HG03196 (cell line): Measurements from ENCODE around the gene GLDN.

Source experiments
- ATAC-seq: cut with Tn5 transposase; IDR thresholded peaks from one replicate; pipeline ENCODE4 v1.9.1; 2021; ENCODE audit not compliant: unreplicated experiment

The GLDN gene

DNA sequence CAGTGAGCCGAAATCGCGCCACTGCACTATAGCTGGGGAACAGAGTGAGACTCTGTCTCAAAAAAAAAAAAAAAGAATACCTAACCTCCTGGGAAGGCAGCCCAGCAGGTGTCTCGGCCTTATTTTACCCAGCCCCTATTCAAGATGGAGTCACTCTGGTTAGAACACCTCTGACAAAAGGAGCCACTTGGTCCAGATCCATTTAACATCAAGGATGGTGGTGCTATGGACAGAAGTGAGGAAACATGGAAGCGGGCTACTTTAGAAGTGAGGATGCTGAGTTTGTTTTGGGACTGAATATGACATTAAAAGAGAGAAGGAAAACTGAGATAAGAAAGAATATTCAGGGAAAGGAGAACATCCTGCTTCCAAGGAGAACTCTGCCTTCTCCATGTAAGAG lies 14.7 kb downstream of the GLDN start:
- ATAC-seq: no peak

DNA sequence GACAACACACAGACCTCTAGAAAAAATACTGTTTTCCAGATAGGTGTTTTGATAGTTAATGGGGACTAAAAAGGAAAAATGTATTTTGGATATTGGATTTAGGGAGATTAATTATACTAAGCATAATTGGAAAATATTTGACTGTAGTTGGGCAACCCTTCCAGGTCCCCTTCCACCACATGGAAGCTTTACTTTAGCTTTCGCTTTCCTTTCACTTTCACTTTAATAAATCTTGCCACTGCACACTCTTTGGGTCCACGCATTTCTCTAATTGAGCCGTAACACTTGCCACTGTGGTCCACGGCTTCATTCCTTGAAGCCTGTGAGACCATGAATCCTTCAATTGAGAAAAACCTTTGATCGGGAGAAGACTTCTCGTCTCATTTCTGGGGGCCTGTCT lies 15.5 kb downstream of the GLDN start:
- ATAC-seq: no peak

DNA sequence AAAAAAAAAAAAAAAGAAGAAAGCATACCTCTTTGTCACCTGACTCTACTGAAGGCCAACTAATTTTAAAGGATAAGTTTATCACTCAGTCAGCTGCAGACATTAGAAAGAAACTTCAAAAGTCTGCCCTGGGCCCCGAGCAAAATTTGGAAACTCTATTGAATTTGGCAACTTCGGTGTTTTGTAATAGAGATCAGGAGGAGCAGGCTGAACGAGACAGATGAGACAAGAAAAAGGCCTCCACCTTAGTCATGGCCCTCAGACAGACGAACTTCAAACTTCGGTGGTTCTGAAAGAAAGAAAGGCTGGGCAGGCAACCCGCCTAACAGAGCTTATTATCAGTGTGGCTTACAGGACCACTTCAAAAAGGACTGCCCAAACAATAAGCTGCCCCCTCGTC lies 18.5 kb downstream of the GLDN start:
- ATAC-seq: no peak

DNA sequence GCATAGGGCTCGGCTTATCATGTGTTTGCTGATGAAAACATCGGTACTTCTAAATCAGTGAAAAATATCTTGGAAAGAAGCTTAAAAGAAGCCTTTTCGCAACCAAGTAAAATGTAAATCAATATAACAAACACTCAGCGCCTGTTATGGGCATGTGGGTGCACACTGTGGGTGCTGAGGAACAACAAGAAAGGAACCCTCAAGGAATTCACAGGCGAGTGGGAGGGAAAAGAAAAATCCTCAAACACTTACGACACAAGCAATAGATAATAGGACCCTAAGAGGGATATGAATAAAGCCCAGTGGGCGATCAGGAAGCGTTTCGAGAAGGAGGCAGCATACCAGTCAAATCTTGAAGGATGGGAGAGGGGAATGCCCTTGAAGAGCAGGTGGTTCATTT lies 21.9 kb downstream of the GLDN start:
- ATAC-seq: no peak

DNA sequence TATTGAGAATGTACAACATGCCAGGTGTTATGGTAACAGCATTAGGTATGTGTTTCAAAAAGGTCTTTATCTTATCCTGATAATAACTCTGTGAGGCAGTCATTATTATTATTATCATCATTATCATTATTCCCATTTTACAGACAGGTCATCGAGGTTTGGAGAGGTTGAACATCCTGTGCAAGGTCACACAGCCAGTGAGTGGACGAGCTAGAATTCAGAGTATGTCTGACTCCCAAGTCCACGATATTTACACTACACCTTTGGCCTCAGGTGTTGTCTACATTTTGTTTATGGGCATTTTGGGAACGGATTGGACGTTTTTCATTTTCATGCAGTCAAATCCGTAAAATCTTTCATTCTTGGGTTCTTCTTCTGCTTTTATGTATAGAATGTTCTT lies 24.0 kb downstream of the GLDN start:
- ATAC-seq: no peak

DNA sequence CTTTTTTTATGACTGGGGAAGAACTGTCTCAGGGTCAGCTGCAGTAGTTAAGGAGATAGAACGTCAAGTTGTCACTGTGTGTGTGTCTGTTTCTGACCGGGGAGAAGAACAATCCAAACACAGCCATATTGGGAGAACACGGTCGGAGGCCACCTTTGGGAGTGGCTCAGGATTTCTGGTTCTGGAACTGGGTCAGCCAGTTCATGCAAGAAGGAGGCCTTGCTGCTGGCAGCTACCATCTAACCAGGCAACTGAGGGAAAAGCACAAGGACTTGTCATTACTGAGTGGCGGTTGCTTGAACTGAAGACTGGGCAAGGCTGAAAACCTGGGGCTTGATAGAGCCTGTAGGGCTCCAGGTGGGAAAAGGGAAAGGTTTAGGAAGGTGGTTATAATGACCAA lies 24.6 kb downstream of the GLDN start:
- no peak for ATAC-seq

DNA sequence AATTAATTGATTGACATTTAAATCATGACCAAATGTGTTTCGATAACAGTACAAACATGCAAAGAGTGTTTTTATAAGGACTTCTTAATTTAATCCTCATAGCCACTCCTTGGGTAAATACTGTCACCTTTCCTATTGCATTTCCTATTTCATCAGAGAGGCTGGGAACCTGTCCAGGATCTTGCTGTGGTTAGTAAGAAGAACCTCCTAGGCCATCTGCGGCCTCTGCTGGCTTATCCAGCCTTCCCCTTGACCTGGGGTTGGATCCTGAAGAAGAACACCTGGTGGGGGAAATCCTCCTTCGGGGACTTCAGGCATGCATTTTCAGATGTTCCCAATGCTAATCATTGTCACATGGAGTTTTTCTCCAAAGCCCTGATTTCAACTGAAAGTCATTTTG lies 25.5 kb downstream of the GLDN start:
- no peak for ATAC-seq

DNA sequence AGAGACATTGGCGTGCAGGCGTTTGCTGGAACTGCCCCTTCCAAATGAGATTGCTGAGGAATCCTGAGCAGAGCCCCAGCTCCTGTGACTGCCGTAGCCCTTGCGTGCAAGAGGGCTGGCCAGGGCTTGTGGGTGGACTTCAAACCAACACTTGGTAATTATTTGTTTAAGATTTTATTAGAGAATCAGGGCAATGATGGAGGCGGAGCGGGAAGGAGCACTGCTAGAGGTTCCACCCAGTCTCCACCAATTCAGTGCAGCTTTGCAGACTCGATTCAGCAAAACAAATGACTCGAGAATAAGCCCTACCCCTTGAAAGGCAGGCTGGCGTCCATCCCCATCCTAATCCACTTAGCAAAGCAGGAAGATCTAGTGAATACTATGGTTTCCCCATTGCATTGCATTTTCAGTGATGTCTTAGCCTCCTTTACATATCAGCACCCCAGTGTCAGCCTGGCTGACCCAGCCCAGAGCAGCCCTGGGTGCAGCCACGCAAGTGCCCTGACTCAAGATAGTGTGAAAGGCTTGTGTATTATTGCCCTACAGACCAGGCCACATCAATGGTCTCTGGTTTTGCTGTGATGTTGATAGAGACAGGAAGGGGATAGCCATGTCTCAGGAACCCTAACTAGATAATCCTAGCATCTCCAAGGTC lies 26.0 kb downstream of the GLDN start:
- no peak for ATAC-seq

DNA sequence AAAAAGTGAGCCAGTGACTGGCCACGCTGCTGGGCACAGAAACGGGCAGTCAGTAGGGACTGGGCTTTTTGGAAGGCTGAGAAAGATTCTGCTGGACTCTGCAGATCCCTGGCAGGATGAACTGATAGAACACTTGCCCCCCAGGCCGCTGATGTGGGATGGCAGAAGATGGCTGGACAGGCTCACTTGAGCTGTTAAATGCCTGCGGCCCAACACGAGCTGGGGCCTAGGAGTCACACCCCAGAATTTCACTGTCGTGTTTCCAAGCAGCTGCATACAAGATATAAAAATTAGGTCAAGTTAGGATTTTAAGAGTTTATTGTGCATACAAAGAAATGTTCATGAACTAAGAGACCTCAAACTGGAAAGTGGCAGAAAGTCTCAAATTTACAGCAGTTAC lies 26.9 kb downstream of the GLDN start:
- ATAC-seq: no peak

DNA sequence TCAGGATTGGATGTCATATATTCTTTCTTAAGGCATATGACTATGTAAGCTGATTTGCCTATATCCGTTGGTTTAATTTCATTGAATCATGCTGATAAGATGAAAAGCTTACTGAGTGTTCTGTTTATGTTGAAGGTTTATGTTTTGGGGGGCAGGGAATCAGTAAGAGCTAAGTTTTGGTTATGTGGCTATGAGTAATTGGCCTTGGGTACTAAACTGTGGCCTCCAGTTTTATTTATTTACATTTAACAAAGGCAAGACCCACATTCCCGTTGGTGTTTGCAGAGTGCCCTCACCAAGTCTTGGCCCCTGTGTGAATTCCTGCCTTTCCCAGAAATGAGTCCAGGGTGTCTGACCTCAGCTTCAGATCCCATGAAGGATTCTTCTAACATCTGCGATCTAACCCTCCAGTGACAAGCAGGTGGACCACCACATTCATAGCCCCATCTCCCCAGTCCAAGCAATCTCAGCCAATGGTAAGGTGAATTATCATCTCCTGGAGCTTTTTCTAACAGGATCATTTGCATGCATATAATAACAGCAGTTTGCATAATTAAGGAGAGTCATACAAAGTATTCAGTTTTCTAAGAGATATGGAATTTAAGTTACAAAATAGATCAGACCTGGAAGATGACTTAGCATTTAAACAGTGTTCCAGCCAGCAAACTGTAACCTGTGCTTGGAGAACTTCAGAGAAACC lies 27.4 kb downstream of the GLDN start:
- no peak for ATAC-seq

DNA sequence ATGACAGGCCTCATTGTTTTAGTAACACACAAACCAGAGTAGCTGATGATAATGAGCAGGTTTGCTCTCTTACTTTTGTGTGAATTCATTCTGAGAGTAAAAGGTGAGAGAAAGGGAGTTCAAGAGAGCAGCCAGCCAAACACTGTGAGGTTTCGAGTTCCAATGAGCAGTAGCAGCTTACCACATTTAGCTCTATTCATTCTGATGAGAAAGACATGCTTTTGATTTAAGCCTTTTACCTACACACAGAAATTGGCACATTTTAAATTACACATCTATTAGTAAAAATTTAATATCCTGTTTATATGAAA lies 28.0 kb downstream of the GLDN start:
- no peak for ATAC-seq

DNA sequence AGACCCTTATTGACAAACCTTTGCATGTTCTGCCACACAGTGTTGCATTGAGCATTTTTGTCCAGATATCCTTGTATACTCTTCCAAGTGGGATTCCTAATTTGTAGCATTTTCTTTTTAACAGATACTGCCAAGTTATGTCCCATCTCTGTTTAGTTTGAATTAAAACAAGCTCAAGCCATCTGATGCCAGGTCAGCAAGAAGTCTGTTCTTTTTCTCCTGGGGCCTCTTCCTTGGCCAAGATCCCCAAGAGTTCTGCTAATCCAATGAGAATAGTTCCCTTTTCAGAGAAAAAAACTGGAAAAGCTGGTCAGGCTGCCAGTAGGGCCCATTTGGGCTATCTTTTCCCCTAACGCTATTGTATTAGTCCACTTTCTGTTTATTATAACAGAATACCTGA lies 29.8 kb downstream of the GLDN start:
- no peak for ATAC-seq

DNA sequence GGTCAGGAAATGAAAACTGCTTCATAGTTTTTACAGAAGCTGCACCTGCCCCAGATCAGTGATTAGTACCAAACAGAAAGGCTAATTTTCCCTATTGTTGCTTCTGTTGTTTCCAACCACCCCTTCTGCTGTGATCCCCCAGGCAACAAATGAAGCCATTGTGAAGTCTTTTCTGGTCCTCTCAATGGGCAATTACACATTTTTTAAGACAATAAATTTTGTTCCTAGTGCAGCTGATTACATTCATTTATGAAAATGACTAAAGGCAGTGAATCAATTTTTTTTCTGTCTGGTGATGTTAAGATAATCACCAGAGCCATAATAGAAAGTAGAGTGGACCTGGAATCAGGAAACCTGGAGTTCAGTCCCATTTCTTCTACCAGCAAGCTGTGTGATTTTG lies 32.7 kb downstream of the GLDN start:
- ATAC-seq: no peak

DNA sequence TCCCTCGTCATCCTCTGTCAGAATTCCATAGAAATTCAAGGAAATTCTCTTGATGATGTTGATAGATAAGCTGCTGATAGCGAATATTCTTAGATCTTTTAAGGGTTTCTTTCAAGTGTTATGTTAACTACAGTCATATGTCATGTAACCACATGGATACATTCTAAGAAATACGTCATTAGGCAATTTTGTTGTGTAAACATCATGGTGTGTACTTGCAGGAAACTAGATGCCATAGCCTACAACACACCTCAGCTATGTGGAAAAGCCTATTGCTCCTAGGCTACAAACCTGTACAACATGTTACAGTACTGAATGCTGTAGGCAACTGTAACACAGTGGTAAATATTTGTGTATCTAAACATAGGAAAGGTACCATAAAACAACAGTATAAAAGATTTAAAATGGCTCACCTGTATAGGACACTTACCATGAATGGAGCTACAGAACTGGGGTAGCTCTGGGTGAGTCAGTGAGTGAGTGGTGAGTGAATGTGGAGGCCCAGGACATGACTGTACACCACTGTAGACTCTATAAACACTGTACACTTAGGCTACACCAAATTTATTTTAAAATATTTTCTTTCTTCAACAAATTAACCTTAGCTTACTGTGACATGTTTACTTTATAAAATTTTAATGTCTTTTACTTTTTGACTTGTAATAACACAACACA lies 34.6 kb downstream of the GLDN start:
- ATAC-seq: no peak

DNA sequence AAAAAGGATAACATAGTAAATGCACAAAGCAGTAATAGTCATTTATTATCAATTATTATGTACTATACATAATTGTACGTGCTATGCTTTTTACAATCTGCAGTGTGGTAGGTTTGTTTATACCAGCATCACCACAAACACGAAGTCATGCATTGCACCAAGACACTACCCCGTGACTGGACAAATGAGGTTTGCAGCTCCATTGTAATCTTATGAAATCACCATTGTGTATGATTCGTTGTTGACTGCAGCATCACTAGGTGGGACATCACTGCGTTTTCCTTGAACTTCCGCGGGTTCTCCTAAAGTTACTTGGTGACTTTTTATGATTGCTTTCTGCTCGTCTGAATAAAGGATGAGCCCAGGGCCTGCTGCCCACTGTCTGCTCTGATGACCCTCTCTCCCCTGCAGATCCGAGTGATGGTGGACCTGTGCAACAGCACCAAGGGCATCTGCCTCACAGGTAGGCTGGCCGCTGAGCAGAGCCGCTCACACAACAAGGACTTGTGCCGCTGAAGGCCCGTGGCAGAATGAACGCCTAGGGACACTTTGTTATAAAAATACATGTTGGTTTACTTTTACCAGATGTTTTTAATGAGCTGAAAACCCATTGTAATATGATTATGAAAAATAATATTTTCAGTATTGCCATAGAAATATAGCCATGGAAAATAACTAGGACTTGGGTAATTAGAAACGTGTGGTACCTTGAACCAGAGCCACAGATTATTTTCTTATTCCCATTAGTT lies 35.8 kb downstream of the GLDN start:
- ATAC-seq: no peak

DNA sequence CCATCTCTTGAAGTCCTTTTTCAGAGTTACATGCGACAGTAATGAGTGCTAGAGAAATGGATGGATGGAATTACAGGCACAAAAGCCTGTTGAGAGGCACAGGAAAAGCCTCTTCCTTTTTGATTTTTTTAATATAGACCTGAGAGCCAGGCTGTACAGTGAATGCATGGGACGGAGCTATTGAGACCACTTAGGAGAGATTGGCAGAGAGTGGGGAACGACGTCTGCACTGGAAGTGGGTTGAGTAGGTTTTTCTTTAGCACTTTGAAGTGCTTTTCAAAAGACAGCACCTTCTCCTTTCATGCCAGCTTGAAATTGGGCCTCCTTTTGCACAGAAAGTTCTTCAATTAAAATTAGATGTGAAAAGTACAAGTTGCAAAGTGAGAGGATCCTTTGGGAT lies 37.0 kb downstream of the GLDN start:
- no peak for ATAC-seq

DNA sequence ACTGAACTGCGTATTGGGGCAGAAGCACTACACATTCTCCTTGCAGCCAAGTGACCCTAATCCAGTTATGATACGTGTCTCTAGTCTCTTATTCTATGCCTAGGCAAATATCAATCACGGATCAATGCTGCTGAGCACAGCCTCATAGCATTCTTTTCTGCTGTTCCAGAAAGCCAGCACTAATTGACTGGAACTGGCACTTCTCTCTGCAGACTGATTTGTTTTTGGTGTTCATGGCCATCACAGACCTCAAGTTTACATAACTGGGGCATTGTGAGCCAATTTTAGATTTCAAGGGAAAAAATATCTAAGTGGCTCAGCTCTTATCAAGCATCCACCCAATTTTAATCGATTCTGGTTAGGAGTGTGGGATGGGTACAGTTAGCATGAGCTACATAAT lies 37.9 kb downstream of the GLDN start:
- ATAC-seq: no peak

DNA sequence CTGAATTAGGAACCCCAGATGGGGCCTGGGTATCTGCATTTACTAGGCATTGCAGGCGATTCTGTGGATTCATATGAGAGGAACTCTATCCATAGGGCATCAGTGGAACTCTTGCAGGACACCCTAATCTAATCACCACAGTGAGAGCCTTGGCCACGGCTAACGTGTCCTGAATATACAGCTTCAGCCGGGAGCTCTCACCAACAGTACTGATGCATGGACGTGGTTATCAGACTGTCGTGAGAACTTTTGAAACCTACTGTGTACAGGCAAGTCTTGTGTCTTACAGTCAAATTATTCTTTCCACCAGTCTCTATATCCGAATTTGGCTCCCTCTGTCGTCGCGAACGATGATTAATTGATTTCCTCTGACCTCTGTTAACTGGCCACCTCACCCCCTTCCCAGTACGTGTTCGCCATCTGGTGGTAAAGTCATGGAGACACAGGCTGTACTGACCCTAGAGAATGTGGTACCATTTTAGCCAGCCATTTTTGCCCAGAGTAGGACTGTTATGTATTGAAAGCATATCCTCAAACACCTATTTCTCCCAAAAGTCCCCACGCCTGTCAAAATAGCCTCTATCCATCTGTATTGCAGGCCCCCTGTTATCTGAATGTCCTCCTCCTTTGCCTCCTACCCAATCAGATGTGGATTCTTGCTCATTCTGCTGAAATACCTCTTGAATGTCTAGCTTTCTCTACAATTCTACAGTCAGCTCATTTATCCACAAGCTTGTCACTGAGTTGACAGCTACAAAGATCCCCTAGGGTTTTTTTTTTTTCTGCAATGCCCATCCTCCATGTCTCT lies 39.7 kb downstream of the GLDN start:
- no peak for ATAC-seq

DNA sequence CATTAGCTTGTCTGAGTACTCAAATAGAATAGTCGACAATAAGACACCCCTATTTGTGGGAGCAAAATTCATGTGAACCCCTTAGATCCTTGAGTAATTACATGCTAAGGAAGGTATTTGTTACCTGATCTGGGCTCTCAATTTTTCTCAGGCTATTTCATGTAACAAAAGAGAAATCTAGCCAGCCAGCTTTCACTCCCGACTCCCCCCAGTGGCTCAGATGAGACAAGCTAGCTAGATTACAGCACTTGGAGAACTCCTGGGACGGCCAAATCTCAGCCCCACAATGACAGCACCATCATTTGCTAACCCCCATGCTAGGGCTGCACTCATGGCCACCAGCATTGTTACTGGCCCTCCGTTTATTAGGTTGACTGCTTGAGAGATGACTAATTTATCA lies 41.3 kb downstream of the GLDN start:
- ATAC-seq: no peak

DNA sequence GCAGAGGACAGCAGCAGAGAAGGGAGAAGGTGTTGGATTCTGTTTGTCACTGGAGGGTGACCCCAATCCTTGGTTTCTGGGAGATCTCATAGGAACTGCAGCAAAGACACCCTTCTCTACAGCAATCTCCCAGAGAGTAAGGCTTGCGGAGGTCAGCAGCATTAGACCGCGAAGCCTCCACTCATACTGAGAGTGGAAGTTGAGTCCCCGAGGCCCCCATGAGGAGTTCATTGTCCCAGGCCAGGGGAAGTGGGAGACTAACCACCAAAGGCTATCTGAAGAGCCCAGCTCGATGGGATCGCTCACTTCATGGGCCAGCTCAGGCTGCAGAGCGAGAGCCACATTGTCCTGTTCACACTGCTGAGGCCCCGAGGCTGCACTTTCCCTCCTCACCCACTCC lies 44.6 kb downstream of the GLDN start:
- no peak for ATAC-seq

DNA sequence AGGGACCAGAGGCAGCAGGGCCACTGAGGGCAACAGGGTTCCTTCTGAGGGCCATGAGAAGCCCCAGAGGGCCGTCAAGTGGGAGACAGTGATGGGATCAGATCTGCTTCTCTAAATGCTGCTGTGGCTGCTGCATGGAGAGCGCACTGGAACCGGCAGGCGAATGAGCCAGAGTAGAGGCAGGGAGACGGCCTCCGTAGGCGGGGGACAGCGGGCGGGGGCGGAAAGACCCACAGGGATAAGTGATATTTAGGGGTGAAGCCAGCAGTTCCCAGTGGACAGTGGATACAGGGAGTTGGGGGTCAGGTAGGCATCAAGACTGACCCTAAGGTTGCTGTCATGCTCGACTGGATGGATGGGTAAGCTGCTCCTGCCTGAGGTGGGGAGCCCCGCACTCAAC lies 45.0 kb downstream of the GLDN start:
- ATAC-seq: no peak
